HS-27A (cell line): ENCODE data around the gene SENP8.

Experiments used
- DNase-seq: peaks from one replicate; pipeline ENCODE4 v3.0.0-alpha.2; 2012; ENCODE audit warnings: low read depth, missing footprints

Gene SENP8

DNA sequence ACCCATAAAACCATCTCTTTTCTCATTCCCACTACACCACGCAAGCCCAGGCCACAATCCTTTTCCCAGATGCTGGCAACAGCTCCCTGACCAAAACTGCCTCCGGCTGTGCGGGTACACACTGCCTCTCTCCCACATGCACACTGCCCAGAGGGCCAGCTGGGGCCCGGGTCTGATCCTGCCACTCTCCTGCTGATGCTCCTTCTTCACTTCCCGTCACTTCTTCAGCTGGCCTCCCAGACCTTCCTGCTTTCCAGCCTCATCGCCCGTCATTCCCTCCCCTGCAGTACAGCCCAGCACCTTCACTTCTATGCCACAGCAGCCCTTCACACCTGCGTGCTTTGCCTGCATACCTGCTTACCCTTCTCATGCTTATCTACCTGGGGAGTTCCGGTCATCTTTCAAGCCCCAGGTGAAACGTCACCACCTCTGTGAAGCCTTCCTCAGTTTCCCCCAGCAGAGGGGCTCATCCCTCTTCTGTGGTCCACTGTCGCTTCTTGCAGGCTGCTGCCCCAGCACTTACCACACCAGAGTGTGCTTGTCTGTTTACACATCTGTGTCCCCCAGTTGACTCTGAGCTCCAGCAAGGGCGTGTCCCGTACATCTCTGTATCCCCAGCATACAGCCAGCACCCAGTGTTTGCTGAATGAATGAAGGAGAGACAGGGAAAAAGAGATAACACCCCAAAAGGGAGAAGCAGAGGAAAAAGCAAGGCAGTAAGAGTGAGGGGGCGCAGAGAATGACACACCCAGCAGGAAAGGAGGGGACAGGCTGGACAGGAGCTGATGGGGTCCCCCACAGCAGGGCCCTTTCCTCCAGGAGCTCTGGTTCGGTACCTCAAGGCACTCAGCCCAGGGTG is 57.2 kb downstream of the SENP8 start:
- DNase-seq = no peak

GRCh38 chr15:72176159-72176558 is 58.0 kb downstream of the SENP8 start:
- DNase-seq = no peak

DNA sequence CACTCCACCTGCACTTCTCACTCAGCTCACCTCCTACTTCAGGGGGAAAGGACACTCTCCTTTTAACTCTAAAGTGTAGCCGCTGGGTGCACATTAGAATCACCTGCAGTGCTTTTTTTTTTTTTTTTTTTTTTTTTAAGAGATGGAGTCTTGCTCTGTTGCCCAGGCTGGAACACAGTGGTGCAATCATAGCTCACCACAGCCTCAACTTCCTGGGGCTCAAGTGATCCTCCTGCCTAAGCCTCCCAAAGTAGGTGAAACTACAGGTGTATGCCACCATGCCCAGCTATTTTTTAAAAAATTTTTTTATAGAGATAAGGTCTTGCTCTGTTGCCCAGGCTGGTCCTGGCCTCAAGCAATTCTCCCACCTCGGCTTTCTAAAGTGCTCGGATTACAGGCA is 58.5 kb downstream of the SENP8 start:
- no peak for DNase-seq

DNA sequence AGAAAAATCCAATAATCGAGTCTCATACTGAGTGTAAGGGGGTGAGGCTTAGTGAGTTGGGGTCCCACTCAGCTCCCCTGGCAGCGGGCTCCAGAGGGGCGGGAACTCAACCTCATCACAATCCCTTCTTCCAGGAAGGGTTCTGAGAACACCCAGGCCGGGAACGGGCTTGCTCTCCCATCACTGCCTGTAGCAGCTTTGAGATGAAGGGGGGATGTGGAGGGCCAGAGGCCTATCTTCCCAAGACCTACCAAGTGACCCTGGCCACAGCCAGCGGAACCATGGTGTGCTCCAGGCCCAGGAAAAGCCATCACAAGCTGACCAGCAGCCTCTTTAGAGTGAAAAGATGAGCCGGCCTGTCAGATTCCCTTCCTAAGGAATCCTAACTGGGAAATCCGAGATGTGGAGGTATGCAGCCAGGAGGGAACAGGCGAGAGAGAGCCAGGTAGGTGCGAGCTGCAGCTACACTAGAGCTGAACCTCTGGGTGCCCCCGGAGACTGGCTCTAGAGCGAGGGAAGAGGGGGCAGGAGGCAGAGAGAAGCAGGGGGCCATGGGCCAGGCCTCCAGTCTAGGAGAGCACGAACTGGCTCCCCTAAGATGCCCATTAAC is 60.9 kb downstream of the SENP8 start:
- no peak for DNase-seq

DNA sequence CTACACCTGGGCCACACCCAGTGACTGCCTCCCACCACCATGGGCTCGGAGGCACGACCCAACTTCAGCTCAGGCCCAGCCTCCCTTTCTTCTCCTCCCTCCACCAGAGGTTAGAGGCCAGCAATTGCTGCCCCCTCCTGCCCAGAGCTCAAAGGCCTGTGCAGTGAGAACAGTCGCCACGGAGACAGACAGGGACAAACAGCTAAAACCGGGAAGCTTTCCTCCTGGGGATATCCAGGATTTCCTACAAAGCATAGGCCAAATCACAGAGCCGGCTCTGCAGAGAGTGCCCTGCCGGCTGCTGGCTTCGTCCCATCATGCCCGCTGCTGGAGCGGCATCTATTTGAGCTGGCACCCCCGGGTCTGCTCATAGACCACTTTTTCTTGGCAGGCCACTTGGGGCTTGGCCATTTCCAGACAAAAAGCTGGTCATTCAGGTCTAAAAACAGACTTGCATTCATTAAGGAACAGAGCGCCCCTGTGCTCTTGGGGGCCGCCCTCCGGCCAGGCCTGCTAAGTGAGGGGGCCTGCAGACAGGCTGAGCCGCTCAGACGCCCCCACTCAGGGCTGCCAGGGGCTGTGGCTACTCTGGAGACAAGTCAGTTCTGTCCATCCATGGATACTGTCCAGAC is 61.9 kb downstream of the SENP8 start:
- no peak for DNase-seq

- no peak for DNase-seq
Measured at GRCh38 chr15:72180761-72181324, 62.6 kb downstream of the SENP8 start.

GRCh38 chr15:72182244-72182643 is 64.0 kb downstream of the SENP8 start:
- no peak for DNase-seq

DNA sequence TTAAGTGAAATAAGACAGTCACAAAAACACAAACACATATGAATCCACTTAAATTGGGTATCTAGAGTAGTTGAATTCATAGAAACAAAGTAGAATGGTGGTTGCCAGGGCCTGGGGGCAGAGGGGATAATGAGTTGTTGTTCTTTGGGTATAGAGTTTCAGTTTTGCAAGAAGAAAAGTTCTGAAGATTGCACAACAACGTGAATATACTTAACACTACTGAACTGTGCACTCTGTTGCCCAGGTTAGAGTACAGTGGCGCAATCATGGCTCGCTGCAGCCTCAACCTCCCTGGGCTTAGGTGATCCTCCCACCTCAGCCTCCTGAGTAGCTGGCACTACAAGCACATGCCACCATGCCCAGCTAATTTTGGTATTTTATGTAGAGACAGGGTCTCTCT is 64.5 kb downstream of the SENP8 start:
- DNase-seq = no peak

- DNase-seq = no peak
Measured at GRCh38 chr15:72183781-72184164, 65.6 kb downstream of the SENP8 start.

DNA sequence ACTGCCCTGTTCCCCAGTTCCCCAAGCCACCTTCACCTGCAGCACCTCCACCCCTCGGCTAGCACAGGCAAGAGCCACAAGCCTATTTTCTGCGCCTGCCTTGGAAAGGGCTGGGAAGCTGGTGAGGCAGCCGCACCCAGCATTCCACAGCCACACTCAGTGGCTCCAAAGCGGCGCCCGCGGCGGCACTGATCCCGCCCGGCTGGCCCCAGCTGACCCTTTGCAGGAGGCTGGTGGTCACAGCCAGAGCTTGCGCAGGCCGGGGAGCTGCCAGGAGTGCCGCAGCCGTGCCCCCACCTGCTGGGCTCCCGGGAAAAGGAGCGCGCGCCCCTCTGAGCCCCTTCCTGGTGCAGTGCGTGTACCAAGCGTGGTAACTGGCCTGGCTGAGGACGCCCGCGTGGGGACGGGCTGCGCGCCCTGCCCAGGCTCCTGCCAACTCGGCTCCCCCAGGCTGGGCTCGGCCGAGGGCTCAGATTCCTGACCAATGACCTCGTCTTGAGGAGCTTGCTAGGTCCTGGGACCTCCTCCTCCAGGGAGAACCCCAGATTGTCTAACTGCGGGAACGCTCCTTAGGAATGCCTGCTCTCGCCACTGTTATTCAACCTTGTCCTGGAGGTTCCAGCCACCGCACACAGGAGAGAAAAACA is 66.1 kb downstream of the SENP8 start:
- DNase-seq = no peak

DNA sequence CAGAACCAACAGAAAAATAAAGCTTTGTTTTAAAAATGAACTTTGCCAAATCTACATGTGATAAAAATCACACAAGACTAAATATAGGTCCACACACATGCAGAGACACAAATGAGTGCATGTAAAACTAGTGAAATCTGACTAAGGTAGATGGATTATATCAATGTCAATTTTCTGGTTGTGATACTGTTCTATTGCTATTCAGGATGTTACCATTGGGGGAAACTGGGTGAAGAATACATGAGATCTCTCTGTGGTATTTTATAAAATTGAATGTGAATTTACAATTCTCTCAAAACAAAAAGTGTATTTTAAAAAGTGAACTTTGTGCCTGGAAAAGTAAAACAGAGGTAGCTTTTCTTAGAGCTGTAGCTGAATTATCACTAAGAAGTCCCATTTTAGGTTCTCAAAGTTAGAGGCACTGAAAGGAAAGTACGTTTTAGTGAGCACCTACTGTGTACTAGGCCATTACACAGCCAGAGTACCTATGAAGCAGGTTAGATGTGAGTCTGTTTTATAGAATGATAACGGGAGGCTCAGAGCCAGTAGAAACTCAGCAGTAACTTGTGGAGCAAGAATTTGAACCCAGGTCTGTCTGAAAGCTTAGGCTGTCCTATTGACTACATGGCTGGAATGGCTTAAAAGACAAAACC is 71.2 kb downstream of the SENP8 start:
- DNase-seq = no peak

DNA sequence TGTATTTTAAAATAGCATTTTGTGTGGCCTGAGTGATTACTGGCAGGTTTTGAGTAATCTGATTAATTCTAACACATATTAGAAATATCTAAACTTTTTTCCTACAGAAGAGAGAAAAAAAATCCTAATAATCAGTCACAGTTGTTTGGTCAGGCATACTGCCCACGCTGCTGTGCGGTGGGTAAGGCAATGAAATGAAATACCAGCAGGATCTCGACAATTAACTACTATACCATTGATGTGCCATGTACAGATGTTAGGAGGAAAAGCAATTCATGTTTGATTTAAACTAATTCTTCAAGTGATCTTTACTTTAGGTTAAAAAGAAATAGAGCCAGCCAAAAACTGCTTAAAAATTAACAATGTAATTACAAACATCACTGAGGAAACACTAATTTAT is 74.2 kb downstream of the SENP8 start:
- DNase-seq = no peak
